CD4-positive, alpha-beta T cell treated with Interferon gamma for 1 hour (primary cell): ENCODE data around the gene B3GNT7.
"Not testable (repeated sequence)": the region's sequence is repeated elsewhere in the genome, so short reads cannot be mapped to it uniquely, and the experiment has no call there.

ENCODE experiments used
- DNase-seq: peaks from one replicate; pipeline ENCODE4 v3.0.0-alpha.2; 2020

The B3GNT7 gene

GRCh38 chr2:231404183-231404578 lies 8.7 kb downstream of the B3GNT7 start:
- DNase-seq: not testable (repeated sequence)

GRCh38 chr2:231405601-231406367 lies 10.3 kb downstream of the B3GNT7 start:
- peak; percentile 24 for DNase-seq

GRCh38 chr2:231407686-231408085 lies 12.2 kb downstream of the B3GNT7 start:
- not testable (repeated sequence) for DNase-seq

- not testable (repeated sequence) for DNase-seq
Measured at GRCh38 chr2:231408304-231408703, 12.8 kb downstream of the B3GNT7 start.

GRCh38 chr2:231409776-231410175 lies 14.3 kb downstream of the B3GNT7 start:
- no peak for DNase-seq

- no peak for DNase-seq
Measured at GRCh38 chr2:231410293-231411004, 14.9 kb downstream of the B3GNT7 start.

- DNase-seq: no peak
Measured at GRCh38 chr2:231411237-231411636, 15.7 kb downstream of the B3GNT7 start.

- DNase-seq: peak; percentile 76
Measured at GRCh38 chr2:231411831-231412617, 16.5 kb downstream of the B3GNT7 start.

GRCh38 chr2:231412618-231412963 lies 17.1 kb downstream of the B3GNT7 start:
- DNase-seq: no peak

GRCh38 chr2:231413456-231413855 lies 17.9 kb downstream of the B3GNT7 start:
- DNase-seq: no peak

GRCh38 chr2:231413921-231414476 lies 18.5 kb downstream of the B3GNT7 start:
- no peak for DNase-seq

- DNase-seq: no peak
Measured at GRCh38 chr2:231415029-231415428, 19.5 kb downstream of the B3GNT7 start.

- DNase-seq: no peak
Measured at GRCh38 chr2:231418820-231419640, 23.5 kb downstream of the B3GNT7 start.

GRCh38 chr2:231421051-231421580 lies 25.6 kb downstream of the B3GNT7 start:
- DNase-seq: no peak

- no peak for DNase-seq
Measured at GRCh38 chr2:231422056-231422455, 26.5 kb downstream of the B3GNT7 start.

- no peak for DNase-seq
Measured at GRCh38 chr2:231423176-231423575, 27.7 kb downstream of the B3GNT7 start.

GRCh38 chr2:231425291-231425810 lies 29.8 kb downstream of the B3GNT7 start:
- DNase-seq: no peak

GRCh38 chr2:231425811-231426703 lies 30.5 kb downstream of the B3GNT7 start:
- peak; percentile 72 for DNase-seq

- no peak for DNase-seq
Measured at GRCh38 chr2:231427116-231427515, 31.6 kb downstream of the B3GNT7 start.

- no peak for DNase-seq
Measured at GRCh38 chr2:231429152-231429551, 33.6 kb downstream of the B3GNT7 start.

GRCh38 chr2:231429901-231430300 lies 34.4 kb downstream of the B3GNT7 start:
- DNase-seq: no peak
